ENCODE results near the gene TBC1D4.
"Not testable (repeated sequence)": the region's sequence is repeated elsewhere in the genome, so short reads cannot be mapped to it uniquely, and the experiment has no call there.

Gene TBC1D4

DNA sequence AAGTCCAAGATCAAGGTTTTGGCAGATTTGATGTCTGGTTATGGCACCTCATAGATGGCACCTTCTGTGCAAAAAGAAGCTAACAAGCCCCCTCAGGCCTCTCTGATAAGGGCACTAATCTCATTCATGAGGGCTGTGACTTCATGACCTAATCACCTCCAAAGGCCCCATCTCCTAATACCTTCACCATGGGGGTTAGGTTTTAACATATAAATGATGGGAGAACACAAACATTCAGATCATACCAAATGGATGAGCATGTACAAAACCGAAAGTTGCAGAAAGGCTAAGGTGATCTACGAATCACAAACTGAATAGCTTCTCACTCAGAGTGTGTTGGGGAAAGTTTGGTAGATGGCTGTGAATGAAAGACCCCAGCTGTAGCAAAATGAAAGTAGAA is 217.4 kb downstream of the TBC1D4 start:
- DNase-seq (ENCODE audit: low spot score): no peak

- DNase-seq (ENCODE audit: low spot score): no peak
Observed at GRCh38 chr13:75263741-75264407, 218.1 kb downstream of the TBC1D4 start.

DNA sequence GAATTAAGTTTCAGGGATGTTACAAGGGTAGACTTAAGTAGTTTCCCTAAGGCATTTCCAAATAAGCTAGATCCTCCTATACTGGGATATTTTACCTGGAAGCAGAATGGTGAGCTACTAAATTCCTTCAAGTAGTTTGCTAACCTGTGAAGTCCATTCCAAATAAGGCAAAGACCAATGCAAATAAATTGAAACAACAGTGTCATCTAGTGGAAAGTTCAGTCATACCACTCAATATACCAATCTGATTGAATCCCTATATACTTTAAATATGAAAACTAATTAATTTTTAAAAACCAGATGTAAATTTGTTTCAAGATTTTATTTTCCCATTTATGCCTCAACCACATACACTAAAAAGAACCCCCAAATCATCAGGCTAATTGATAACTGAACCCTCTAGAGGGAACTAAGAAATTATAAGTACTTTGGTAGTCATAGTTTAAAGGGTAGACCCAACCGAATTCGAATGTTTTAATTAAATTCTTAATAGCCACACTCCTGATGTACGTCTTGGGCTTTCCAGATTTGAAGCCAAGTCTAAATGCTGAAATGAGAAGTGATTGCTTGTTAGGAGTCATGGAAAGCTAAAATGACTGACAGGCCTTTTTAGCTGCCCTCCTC is 223.7 kb downstream of the TBC1D4 start:
- DNase-seq (ENCODE audit: low spot score): no peak

DNA sequence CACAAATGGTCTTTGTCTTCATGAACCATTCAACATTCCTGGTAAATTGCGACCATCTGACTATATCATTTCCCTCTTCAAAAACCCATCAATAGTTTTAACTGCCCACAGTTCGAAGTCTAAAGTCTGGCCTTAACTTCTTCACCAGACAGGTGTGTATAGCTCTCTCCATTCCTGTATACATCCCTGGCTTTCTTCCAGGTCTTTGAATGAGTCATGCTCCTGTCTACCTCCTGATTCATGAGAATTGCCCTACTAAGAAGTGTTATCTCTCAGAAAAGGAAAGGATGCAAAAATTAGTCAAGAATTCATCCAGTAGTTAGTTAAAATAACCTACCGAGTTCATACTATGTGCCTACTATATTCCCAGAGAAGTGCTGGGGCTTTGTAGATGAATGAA is 225.0 kb downstream of the TBC1D4 start:
- DNase-seq (ENCODE audit: low spot score): no peak

DNA sequence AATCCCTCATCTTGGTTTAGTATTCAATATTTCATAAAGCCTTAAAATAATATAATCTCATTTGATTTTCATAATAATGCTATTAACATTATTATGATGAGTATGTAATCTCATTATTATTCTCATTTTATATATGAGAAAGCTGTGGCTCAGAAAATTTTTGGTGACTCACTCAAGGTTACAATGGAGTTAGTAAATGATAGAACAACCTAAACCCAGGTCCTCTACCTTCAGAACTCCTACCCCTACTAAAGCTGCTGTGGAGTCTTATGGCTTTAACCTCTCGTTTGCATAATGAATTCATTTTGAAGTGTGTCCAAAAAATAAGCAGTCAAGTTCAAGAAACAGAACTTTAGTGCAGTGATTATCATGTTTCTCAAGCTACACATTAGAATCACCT is 226.3 kb downstream of the TBC1D4 start:
- DNase-seq (ENCODE audit: low spot score): no peak

GRCh38 chr13:75255147-75255546 is 226.8 kb downstream of the TBC1D4 start:
- DNase-seq (ENCODE audit: low spot score): no peak

- no peak for DNase-seq (ENCODE audit: low spot score)
Observed at GRCh38 chr13:75251188-75251587, 230.8 kb downstream of the TBC1D4 start.

GRCh38 chr13:75250526-75251178 is 231.3 kb downstream of the TBC1D4 start:
- no peak for DNase-seq (ENCODE audit: low spot score)

GRCh38 chr13:75245578-75245977 is 236.4 kb downstream of the TBC1D4 start:
- DNase-seq (ENCODE audit: low spot score): not testable (repeated sequence)

DNA sequence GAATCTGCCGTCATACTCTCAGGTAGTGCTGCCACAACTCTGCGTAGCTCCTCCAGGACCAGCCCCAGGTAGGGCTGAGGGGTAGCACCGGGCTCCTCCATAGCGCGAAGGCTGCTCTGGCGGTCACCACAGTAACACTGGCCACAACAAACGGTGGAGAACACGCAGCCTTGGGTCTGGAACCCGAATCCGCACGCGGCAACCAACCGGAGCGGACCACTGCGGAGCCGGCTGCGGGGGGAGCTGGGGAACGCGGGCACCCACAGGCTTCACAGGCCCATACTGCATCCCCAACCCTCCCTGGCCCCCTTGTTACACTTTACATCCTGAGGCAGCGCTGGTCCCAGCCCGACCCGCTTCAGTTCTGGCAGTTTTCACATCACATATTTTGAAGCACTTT is 241.7 kb downstream of the TBC1D4 start:
- not testable (repeated sequence) for DNase-seq (ENCODE audit: low spot score)

DNA sequence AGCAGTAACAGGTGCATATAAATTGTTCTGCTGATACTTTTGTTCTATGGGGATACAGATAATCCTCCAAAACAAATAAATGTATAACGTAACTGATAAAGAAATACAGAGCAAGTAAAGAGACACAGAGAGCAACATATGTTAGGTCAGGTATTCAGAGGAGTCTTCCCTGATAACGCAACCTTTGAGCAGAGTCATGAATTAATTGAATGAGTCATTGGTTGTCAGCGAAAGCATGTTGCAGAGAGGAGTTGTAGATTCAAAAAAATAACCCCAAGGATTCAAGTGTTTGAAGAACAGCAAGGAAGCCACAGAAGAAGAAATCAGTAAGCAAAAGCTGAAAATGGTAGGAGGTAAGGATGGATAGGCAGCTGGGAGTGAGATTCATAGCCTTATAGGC is 245.2 kb downstream of the TBC1D4 start:
- DNase-seq (ENCODE audit: low spot score): no peak
